K562 (cell line): ENCODE measurements around the gene RFLNA. TPM values are rescaled to one million over a fixed set of nuclear protein-coding genes. Genes with fewer than 3 reads are reported as not detected.

Source experiments
- ATAC-seq: fragments of 200-7000 bp; cut with Tn5 transposase; 3 replicates; pipeline ENCODE4 v1.9.1; 2020; ENCODE audit warnings: moderate library complexity
- BruUV-seq: library from RNA; stranded (reverse); fragments of 400-500 nt; replicated peaks from 2 replicates; lab custom pipeline; 2021; lab: Mats Ljungman, UMichigan
- CTCF ChIA-PET: fragments of 300-600 bp; formaldehyde crosslinking; extraction: SDS; loops from one replicate; lab custom pipeline; 2021; ENCODE audit warnings: low intra/inter-chr PET ratio; lab: Yijun Ruan, JAX
- POLR2A ChIA-PET: fragments of 300-600, 350-650 bp; sonication (Branson Sonifier 250); formaldehyde crosslinking; extraction: SDS; loops from one replicate; lab custom pipeline; 2021; ENCODE audit warnings: antibody characterized with exemption, inconsistent platforms; lab: Yijun Ruan, JAX
- DNase-seq, 4 experiments: peaks; one replicate each; pipeline versions ENCODE4 v3.0.0 to v3.0.0-alpha.2; 2011 to 2018; ENCODE audit warnings: low spot score in 3 of 4, mixed read lengths in 3 of 4; ENCODE audit errors: extremely low read depth in 1 of 4
- FAIRE-seq: peaks from 2 replicates; lab custom pipeline; 2011; peaks lifted over from hg19 to GRCh38; lab: Jason Lieb, UNC
- H2AFZ ChIP-seq: 2 replicates; pipeline ENCODE4 v1.6.0; 2011; ENCODE audit warnings: low read depth, low read length, control low read depth, inconsistent platforms
- H3K27ac ChIP-seq: fragments of 200-600 bp; 3 replicates; pipeline ENCODE4 v1.8.0; 2011; ENCODE audit warnings: low read depth, mild to moderate bottlenecking, control low read depth, inconsistent platforms, low read length, moderate library complexity, mixed read lengths; ENCODE audit errors: extremely low read depth
- H3K27me3 ChIP-seq, 2 experiments: fragments of 300-600 bp in 1 of 2; 2 replicates in 1 of 2; 3 replicates in 1 of 2; pipeline versions ENCODE4 v1.6.0 to v1.8.0; 2011; ENCODE audit warnings: inconsistent platforms in 2 of 2, low read length in 2 of 2, mild to moderate bottlenecking in 1 of 2, mixed read lengths in 1 of 2, moderate library complexity in 1 of 2; ENCODE audit not compliant: control insufficient read depth in 2 of 2, insufficient read depth in 2 of 2
- H3K36me3 ChIP-seq: fragments of 300-600 bp; 3 replicates; pipeline ENCODE4 v1.8.0; 2011; ENCODE audit warnings: mild to moderate bottlenecking, low read length, inconsistent platforms; ENCODE audit not compliant: control insufficient read depth, insufficient read depth
- H3K4me1 ChIP-seq, 2 experiments: fragments of 200-600 bp in 1 of 2; replicated peaks in 1 of 2; 2 replicates in 1 of 2; 3 replicates in 1 of 2; pipeline versions ENCODE4 v1.5.1 to v1.8.0; 2011; ENCODE audit warnings: inconsistent platforms in 2 of 2, low read length in 2 of 2, mild to moderate bottlenecking in 1 of 2, mixed read lengths in 1 of 2, moderate library complexity in 1 of 2; ENCODE audit not compliant: control insufficient read depth in 2 of 2, insufficient read depth in 2 of 2
- H3K4me2 ChIP-seq: 2 replicates; pipeline ENCODE4 v1.6.1; 2011; ENCODE audit warnings: low read length, control low read depth, inconsistent platforms, mixed read lengths; ENCODE audit not compliant: insufficient read depth
- H3K4me3 ChIP-seq: fragments of 200-600 bp; sonication (generic), shearing (Covaris generic); 2 replicates; pipeline ENCODE4 v1.5.1; 2016; ENCODE audit warnings: control low read depth, inconsistent platforms
- H3K79me2 ChIP-seq: fragments of 200-600 bp; 3 replicates; pipeline ENCODE4 v1.8.0; 2011; ENCODE audit warnings: low read length, inconsistent platforms; ENCODE audit not compliant: control insufficient read depth, insufficient read depth
- H3K9ac ChIP-seq, 2 experiments: 2 replicates each; pipeline versions ENCODE4 v1.6.0 to v1.6.1; 2011; ENCODE audit warnings: low read depth in 2 of 2, low read length in 2 of 2, control low read depth in 1 of 2, inconsistent platforms in 1 of 2, mild to moderate bottlenecking in 1 of 2, mixed read lengths in 1 of 2; ENCODE audit not compliant: insufficient read depth in 1 of 2
- H3K9me1 ChIP-seq: one replicate; pipeline ENCODE4 v1.6.0; 2011; ENCODE audit warnings: inconsistent platforms, mild to moderate bottlenecking, low read length, moderate library complexity; ENCODE audit not compliant: control insufficient read depth, insufficient read depth
- H3K9me3 ChIP-seq: replicated peaks from 2 replicates; pipeline ENCODE4 v1.5.1; 2011; ENCODE audit warnings: low read depth, low read length, inconsistent platforms; ENCODE audit not compliant: control insufficient read depth, insufficient read depth
- H4K20me1 ChIP-seq: replicated peaks from 2 replicates; pipeline ENCODE4 v1.6.1; 2011; ENCODE audit warnings: low read length, inconsistent platforms, mixed read lengths; ENCODE audit not compliant: control insufficient read depth, insufficient read depth
- CBX8 ChIP-seq: fragments of 200-600 bp; sonication (generic); IDR thresholded peaks from 2 replicates; pipeline ENCODE4 v1.6.1; 2012; ENCODE audit warnings: borderline replicate concordance, mixed run types, low read depth, mild to moderate bottlenecking, moderate library complexity, mixed read lengths, low read length, control low read depth, inconsistent platforms; ENCODE audit not compliant: poor library complexity, severe bottlenecking; ENCODE audit errors: extremely low read depth
- EHMT2 ChIP-seq: fragments of 450-650 bp; IDR thresholded peaks from 2 replicates; pipeline ENCODE4 v1.6.1; 2018; ENCODE audit warnings: antibody characterized with exemption
- FOXK2 ChIP-seq, 2 experiments: fragments of 450-650 bp; IDR thresholded peaks in 1 of 2; conservative IDR thresholded peaks in 1 of 2; 2 replicates each; pipeline ENCODE4 v1.6.1; 2016; ENCODE audit warnings: low read depth in 2 of 2, mild to moderate bottlenecking in 1 of 2
- RB1 ChIP-seq: fragments of 450-650 bp; IDR thresholded peaks from 2 replicates; pipeline ENCODE4 v1.6.1; 2017; ENCODE audit warnings: low read depth, mild to moderate bottlenecking
- TFAM ChIP-seq: fragments of 250-450 bp; sonication (Bioruptor Pico); conservative IDR thresholded peaks from 2 replicates; pipeline ENCODE4 v1.5.0; 2021; ENCODE audit warnings: mild to moderate bottlenecking, moderate library complexity
- ZFP30 ChIP-seq: fragments of 250-450 bp; sonication (Bioruptor Pico); IDR thresholded peaks from 2 replicates; pipeline ENCODE4 v1.8.0; 2022; ENCODE audit warnings: moderate library complexity, mild to moderate bottlenecking, inconsistent platforms, borderline replicate concordance
- ZNF224 ChIP-seq: sonication (generic); formaldehyde crosslinking; IDR thresholded peaks from 2 replicates; pipeline ENCODE4 v1.8.0; 2022; ENCODE audit warnings: mild to moderate bottlenecking, missing genetic modification reagents
- WGBS: fragments of 100-300 bp; shearing (Covaris generic); methylation state at CpG from one replicate; pipeline ENCODE4 v1.1.6; 2016; ENCODE audit warnings: low coverage, mixed read lengths; ENCODE audit not compliant: insufficient coverage; ENCODE audit errors: missing lambda C conversion rate; 5-methylcytosine and 5-hydroxymethylcytosine counted together
- in situ Hi-C: fragments of 300-500 bp; cut with MboI; formaldehyde crosslinking; loops from 4 replicates; pipeline ENCODE4 v1.15.0; 2018; ENCODE audit warnings: inconsistent platforms, mixed read lengths
- intact Hi-C: fragments of 100-400 bp; cut with micrococcal nuclease; formaldehyde crosslinking; loops from 2 replicates; pipeline ENCODE4 v1.14.2; 2022
- polyA plus RNA-seq, 8 experiments: library from polyadenylated mRNA; depleted of rRNA in 4 of 8; stranded (reverse) in 5 of 8; unstranded in 3 of 8; fragments of >200 nt; fragmentation: Nextera tagmentation in 2 of 8; fragmentation: Illumina TruSeq in 1 of 8; extraction: Ambion mirVana in 2 of 8; extraction: Trizol in 1 of 8; gene quantifications; 2 replicates each; pipeline versions ENCODE4 v1.2.1 to v1.2.3, GENCODE V29; 2011 to 2014; ENCODE audit warnings: inconsistent platforms in 1 of 8, missing spikeins in 1 of 8
- total RNA-seq, 7 experiments: library from RNA; depleted of rRNA in 6 of 7; stranded (reverse); fragments of >200 nt in 6 of 7; fragmentation: Illumina TruSeq in 2 of 7; extraction: Trizol in 2 of 7; gene quantifications; 2 replicates each; pipeline versions ENCODE4 v1.2.1 to v1.2.3, GENCODE V29; 2011 to 2021; ENCODE audit warnings: low replicate concordance in 1 of 7
- TF ChIP-seq, protein P1 (sequence below), 2 experiments: fragments of 450-650 bp; conservative IDR thresholded peaks; 2 replicates each; pipeline ENCODE4 v1.6.1; 2017; ENCODE audit warnings: mild to moderate bottlenecking in 2 of 2, moderate library complexity in 2 of 2
- TF ChIP-seq, protein P2 (sequence below): sonication (generic); formaldehyde crosslinking; IDR thresholded peaks from 2 replicates; pipeline ENCODE4 v1.9.0; 2022; ENCODE audit warnings: mild to moderate bottlenecking, missing genetic modification reagents

The RFLNA gene
- total and polyA plus RNA-seq, 9 of the 15 experiments (the other 6 are each of a cell fraction or from before 2014, with no cell fraction given) = not detected

DNA sequence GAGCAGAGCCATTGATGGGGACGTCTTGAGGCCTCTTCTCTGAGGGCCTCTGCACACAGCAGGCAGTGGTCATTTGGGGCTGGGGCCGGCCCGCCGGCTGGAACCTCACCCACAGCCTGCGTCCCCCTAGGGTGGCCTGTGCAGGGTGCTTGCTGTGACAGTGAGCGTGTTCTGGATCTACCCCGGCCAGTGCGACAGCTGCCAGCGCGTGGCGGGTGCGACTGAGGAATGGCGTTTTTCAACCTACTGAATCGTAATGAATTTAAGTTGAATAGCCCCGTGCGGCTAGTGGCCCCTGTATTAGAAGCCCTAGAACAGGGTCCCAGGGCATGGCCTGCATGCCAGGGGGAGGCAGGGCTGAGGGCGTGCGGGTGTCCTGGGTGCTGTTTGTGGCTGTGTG, 13.8 kb downstream of the RFLNA start:
- ChIA-PET POLR2A (no interaction called here), CTCF (no interaction called here)
- H3K27ac ChIP-seq = no peak overlapping the region
- TF ChIP-seq RB1 = no peak
- TF ChIP-seq CBX8 = no peak
- TF ChIP-seq EHMT2 = no peak
- TF ChIP-seq, protein P1, sequence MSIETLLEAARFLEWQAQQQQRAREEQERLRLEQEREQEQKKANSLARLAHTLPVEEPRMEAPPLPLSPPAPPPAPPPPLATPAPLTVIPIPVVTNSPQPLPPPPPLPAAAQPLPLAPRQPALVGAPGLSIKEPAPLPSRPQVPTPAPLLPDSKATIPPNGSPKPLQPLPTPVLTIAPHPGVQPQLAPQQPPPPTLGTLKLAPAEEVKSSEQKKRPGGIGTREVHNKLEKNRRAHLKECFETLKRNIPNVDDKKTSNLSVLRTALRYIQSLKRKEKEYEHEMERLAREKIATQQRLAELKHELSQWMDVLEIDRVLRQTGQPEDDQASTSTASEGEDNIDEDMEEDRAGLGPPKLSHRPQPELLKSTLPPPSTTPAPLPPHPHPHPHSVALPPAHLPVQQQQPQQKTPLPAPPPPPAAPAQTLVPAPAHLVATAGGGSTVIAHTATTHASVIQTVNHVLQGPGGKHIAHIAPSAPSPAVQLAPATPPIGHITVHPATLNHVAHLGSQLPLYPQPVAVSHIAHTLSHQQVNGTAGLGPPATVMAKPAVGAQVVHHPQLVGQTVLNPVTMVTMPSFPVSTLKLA (conservative IDR thresholded peaks at IDR 0.05) = no peak
- no peak for TF ChIP-seq ZFP30 (CRISPR knock-in tag)
- no peak for TF ChIP-seq ZNF224 (CRISPR knock-in tag)
- TF ChIP-seq, protein P2, sequence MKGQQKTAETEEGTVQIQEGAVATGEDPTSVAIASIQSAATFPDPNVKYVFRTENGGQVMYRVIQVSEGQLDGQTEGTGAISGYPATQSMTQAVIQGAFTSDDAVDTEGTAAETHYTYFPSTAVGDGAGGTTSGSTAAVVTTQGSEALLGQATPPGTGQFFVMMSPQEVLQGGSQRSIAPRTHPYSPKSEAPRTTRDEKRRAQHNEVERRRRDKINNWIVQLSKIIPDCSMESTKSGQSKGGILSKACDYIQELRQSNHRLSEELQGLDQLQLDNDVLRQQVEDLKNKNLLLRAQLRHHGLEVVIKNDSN (CRISPR knock-in tag) = no peak
- TF ChIP-seq TFAM (CRISPR knock-in tag) = no peak
- no peak for TF ChIP-seq FOXK2 (conservative IDR thresholded peaks at IDR 0.05 in 1 of 2, IDR thresholded peaks at IDR 0.05 in 1 of 2; ENCODE audit: low read depth in 2 of 2)
- no TSS peak for BruUV-seq
- DNase-seq (no peak), ATAC-seq (no peak), FAIRE-seq (no peak)
- H2AFZ ChIP-seq = no peak overlapping the region
- no peak overlapping the region for H3K9ac ChIP-seq
- peaks cover 38 to 84% of the 10 kb centered on the region in 2 experiments; a peak in 4 of 5 replicates for H3K27me3 ChIP-seq
- no peak overlapping the region for H3K4me2 ChIP-seq
- H3K9me1 ChIP-seq = no peaks in the 10 kb centered on the region
- peaks cover 0 to 27% of the 10 kb centered on the region in 2 experiments; a peak in 2 of 5 replicates for H3K4me1 ChIP-seq
- H3K79me2 ChIP-seq = no peaks in the 10 kb centered on the region
- peaks cover 15% of the 10 kb centered on the region; the same call in 1 of the 2 replicates for H4K20me1 ChIP-seq
- no peak overlapping the region for H3K4me3 ChIP-seq
- WGBS = 9% methylated on average over 15 of the region's 18 CpGs
- in situ Hi-C loops = no loop called here
- intact Hi-C loops = loop anchor here (10.0 kb wide), 1 partner anchor 144 kb away; no protein-coding TSS in a partner anchor
- H3K36me3 ChIP-seq = no peaks in the 10 kb centered on the region
- no peaks in the 10 kb centered on the region for H3K9me3 ChIP-seq
